ENCODE results near the gene TNFAIP8L2.
"Not testable (repeated sequence)": the region's sequence is repeated elsewhere in the genome, so short reads cannot be mapped to it uniquely, and the experiment has no call there.

TNFAIP8L2 gene

GRCh38 chr1:151189637-151190445 is 33.4 kb downstream of the TNFAIP8L2 start, which contains the start of gene VPS72:
Gene VPS72, minus strand, starts transcription at chr1:151190197. Its CDS starts 76 bp downstream, at chr1:151190121.
- peak; percentile 93 for DNase-seq (ENCODE audit: low spot score)

GRCh38 chr1:151192047-151192446 is 35.6 kb downstream of the TNFAIP8L2 start:
- no peak for DNase-seq (ENCODE audit: low spot score)

- DNase-seq (ENCODE audit: low spot score): no peak
These were observed 36.9 kb downstream of the TNFAIP8L2 start for GRCh38 chr1:151193304-151193703.

- no peak for DNase-seq (ENCODE audit: low spot score)
These were observed 37.4 kb downstream of the TNFAIP8L2 start for GRCh38 chr1:151193856-151194255.

GRCh38 chr1:151194894-151195594 is 38.6 kb downstream of the TNFAIP8L2 start:
- DNase-seq (ENCODE audit: low spot score): not testable (repeated sequence)

- peak; percentile 92 for DNase-seq (ENCODE audit: low spot score)
These were observed 39.9 kb downstream of the TNFAIP8L2 start for GRCh38 chr1:151196292-151196800.

- no peak for DNase-seq (ENCODE audit: low spot score)
These were observed 41.4 kb downstream of the TNFAIP8L2 start for GRCh38 chr1:151197863-151198253.

GRCh38 chr1:151198254-151199127 is 42.0 kb downstream of the TNFAIP8L2 start, which contains the start of gene PIP5K1A:
Gene PIP5K1A, plus strand, starts transcription at chr1:151198552. Its CDS starts 445 bp downstream, at chr1:151198997.
- peak; percentile 99 for DNase-seq (ENCODE audit: low spot score)

- DNase-seq (ENCODE audit: low spot score): no peak
These were observed 43.6 kb downstream of the TNFAIP8L2 start for GRCh38 chr1:151199873-151200581.

GRCh38 chr1:151205381-151205965 is 49.0 kb downstream of the TNFAIP8L2 start:
- DNase-seq (ENCODE audit: low spot score): not testable (repeated sequence)

Data from cerebellar cortex (tissue), 1 donor.